ENCODE measurements around the gene GPR137.

GPR137 gene

GRCh38 chr11:64331569-64332371 is 46.1 kb downstream of the GPR137 start:
- no peak overlapping the region for H3K27ac ChIP-seq (ENCODE audit: extremely low read depth, low read depth, low read length)
- H3K4me3 ChIP-seq (ENCODE audit: low read depth, low read length), result no peak overlapping the region
- TF ChIP-seq SCRT1 (tag by site-specific recombination; IDR thresholded peaks at IDR 0.05; ENCODE audit: borderline replicate concordance), result no peak
- 0 out of 2 replicates have a peak, but pooled peaks have one; percentile 31 for TF ChIP-seq MYNN (tag by site-specific recombination; IDR thresholded peaks at IDR 0.05; ENCODE audit: borderline replicate concordance)
- TF ChIP-seq ZNF529 (tag by site-specific recombination; IDR thresholded peaks at IDR 0.05; ENCODE audit: insufficient replicate concordance), result no peak
- TF ChIP-seq ZNF488 (tag by site-specific recombination; IDR thresholded peaks at IDR 0.05), result no peak
- no peak for TF ChIP-seq PRDM6 (tag by site-specific recombination; IDR thresholded peaks at IDR 0.05)
- no peak for TF ChIP-seq ZNF302 (tag by site-specific recombination; IDR thresholded peaks at IDR 0.05; ENCODE audit: low read depth)
- no peak for TF ChIP-seq ZNF391 (tag by site-specific recombination; IDR thresholded peaks at IDR 0.05; ENCODE audit: borderline replicate concordance, low read depth)
- TF ChIP-seq GLIS2 (tag by site-specific recombination; IDR thresholded peaks at IDR 0.05), result peak; percentile 71
- TF ChIP-seq ZNF133 (tag by site-specific recombination; IDR thresholded peaks at IDR 0.05), result 0 out of 2 replicates have a peak, but pooled peaks have one; percentile 14
- no peak for TF ChIP-seq ZNF664 (tag by site-specific recombination; IDR thresholded peaks at IDR 0.05)
- no peak for TF ChIP-seq ZNF350 (tag by site-specific recombination; IDR thresholded peaks at IDR 0.05)
- TF ChIP-seq PRDM2 (tag by site-specific recombination; IDR thresholded peaks at IDR 0.05; ENCODE audit: borderline replicate concordance), result no peak
- 0 out of 2 replicates have a peak, but pooled peaks have one; percentile 43 for TF ChIP-seq PRDM10 (tag by site-specific recombination; IDR thresholded peaks at IDR 0.05)
- no peak for TF ChIP-seq GFI1B (tag by site-specific recombination; IDR thresholded peaks at IDR 0.05)
- TF ChIP-seq ZNF248 (tag by site-specific recombination; IDR thresholded peaks at IDR 0.05), result no peak
- TF ChIP-seq ZNF610 (tag by site-specific recombination; IDR thresholded peaks at IDR 0.05; ENCODE audit: borderline replicate concordance), result no peak
- TF ChIP-seq WT1 (tag by site-specific recombination; IDR thresholded peaks at IDR 0.05), result no peak
- no peak for TF ChIP-seq REST (tag by site-specific recombination; IDR thresholded peaks at IDR 0.05)
- TF ChIP-seq IKZF3 (tag by site-specific recombination; IDR thresholded peaks at IDR 0.05), result no peak

More at GRCh38 chr11:64331569-64332371, 46.1 kb downstream of the GPR137 start:
- POLR2A ChIA-PET, result interaction anchor here (0.8 to 2.8 kb wide), 4 partner anchors 11 to 80 kb away, joined by 3 to 18 read pairs (median 5); partner anchors contain the start of genes PRDX5 and TRMT112
- H3K9me3 ChIP-seq (ENCODE audit: control insufficient read depth, insufficient read depth, low read depth, low read length), result no peaks in the 10 kb centered on the region
- H3K4me1 ChIP-seq (ENCODE audit: control insufficient read depth, insufficient read depth, low read length), result no peaks in the 10 kb centered on the region
- CTCF ChIA-PET, result interaction anchor here (0.5 to 9.6 kb wide), 25 partner anchors 9 to 644 kb away, joined by 3 to 81 read pairs (median 4); partner anchors contain the start of genes PRDX5, RPS6KA4 and TRMT112
- no peaks in the 10 kb centered on the region for H3K36me3 ChIP-seq (ENCODE audit: control insufficient read depth in 2 of 2, insufficient read depth in 1 of 2, low read length in 2 of 2)
